HG02798 (cell line): ENCODE measurements around the gene ROCK2.

ENCODE experiments used
- ATAC-seq: cut with Tn5 transposase; IDR thresholded peaks from one replicate; pipeline ENCODE4 v1.9.1; 2021; ENCODE audit warnings: mild to moderate bottlenecking; ENCODE audit not compliant: unreplicated experiment, poor library complexity

ROCK2 gene

DNA sequence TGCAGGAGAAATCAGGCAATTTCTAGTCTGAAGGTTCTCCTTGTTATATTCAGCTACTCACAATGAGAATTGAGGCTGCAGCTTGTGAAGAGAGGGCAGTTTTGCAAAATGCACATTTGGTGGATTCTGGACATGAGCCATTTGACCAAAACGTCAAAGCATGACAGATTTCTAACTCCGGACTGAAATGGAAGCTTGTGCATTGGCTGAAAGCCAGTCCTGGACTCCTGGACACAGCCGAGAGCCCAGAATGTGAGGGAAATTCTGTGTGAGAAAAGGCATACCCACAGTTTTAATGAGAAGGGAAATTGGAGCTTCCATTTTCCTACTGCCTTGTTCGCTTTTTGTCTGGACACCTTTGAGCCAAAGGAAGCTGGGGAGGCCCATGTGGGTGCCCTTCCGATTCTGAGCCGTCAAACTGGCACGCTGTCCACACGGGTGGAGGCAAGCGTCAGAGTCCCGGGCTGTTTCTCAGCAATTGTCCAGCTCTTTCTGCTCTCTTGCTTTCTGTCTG lies 23.7 kb upstream of the ROCK2 start:
- ATAC-seq: no peak

DNA sequence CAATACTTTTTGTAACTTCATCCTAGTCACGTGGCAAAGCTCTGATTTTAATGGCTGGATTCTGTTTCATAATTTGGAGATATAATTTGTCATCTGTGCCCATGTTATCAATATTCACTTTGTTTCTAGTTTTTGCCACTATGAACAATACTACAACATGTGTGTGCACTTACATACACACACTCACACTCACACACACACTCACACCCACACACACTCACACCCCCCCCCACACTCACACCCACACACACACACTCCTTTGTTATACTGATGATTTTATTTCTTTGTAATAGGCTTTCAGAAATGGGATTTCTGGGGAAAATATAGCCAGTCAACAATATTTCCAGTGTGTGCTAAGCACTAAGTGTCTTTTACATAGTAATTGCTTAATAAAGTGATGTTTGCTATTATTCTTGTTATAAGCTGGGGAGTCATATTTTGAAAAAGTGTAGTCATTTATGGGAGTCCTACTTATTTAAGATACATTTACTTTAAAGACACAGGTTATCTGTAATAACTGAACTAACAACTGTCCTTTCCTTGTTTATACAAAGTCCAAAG lies 22.8 kb upstream of the ROCK2 start:
- ATAC-seq: no peak

DNA sequence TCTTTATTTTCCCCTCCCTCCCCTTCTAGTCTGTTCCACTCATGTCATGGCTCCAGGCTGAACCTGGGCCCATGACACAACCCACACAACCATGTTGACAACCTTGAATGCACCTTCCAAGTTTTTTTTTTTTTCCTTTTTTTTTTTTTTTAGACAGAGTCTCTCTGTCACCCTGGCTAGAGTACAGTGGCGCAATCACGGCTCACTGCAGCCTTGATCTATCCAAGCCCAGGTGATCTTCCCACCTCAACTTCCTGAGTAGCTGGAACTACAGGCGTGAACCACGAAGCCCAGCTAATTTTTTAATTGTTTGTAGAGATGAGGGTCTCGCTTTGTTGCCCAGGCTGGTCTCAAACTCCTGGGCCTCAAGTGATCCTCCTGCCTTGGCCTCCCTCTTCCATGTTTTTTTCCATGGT lies 21.9 kb upstream of the ROCK2 start:
- ATAC-seq: no peak

DNA sequence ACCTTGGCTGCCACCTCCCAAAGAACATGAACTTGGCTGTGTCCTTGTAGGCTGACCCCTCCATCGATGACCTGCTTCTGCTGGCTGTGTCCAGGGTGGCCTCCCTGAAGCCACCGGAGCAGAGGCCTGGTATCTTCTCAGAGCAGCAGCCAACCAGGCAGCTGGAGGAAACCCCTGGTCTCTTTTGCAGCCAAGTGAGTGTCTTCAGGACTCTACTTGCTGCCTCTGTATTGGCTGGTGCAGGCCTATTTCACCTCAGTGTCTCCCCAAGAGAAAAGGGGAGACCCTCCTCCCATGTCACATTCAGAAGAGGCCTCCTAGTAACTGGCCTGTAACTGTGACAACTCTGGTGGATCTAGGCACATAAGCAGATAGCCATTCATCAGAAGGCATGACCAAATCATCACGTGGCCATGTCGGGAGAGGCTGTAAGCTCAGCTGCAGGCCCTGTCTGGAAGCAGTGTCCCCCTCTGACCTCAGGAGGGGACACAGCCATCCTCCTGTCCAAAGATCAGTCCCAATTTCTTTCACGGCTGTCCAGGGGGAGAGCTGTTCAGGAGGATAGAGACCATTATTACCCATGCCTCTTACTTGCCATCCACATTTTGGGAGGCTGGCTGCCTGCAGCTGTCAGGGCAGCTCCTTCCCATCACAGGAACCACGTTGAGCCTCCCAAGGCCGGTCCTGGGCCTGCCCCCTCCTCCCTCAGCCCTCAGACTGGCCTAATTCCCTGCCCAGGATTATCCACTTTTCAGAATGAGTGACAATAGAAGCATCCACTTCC lies 20.9 kb upstream of the ROCK2 start:
- no peak for ATAC-seq

DNA sequence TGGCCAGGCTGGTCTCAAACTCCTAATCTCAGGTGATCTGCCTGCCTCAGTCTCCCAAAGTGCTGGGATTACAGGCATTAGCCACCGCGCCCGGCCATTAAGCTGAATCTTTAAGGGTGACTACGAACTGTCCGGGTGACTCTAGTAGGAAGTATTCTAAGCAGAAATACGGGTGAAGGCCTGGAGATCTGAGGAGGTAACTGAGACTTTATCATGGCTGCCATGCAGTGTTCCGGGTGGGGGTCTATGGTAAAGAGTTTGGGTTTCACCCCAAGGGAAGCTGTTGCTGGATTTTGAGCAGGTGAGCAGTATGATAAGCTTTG lies 20.1 kb upstream of the ROCK2 start:
- ATAC-seq: no peak

DNA sequence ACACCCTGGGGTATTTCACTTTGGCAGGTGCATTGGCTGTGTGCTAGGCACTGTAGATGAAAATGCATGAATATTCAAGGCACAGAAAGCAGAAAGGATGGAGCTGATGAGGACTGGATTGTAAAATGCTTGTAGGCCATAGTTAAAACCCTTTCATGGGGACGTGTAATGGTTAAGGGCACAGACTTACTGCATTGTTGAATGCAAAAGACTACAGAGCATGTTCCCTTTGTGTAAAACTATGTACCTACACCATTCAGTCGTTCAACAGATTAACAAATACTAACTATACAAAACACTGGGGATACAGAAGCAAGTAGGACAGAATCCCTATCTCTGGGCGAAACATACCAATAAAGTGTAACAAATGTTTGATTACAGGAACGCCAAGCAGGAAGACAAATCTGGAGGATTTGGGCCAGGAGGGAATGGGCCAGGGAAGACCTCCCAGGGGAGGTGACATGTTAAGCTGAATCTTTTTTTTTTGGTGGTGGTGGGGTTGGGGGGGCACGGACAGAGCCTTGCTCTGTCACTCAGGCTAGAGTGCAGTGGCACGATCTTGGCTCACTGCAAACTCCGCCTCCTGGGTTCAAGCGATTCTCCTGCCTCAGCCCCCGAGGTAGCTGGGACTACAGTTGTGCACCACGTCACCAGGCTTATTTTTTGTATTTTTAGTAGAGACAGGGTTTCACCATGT lies 19.6 kb upstream of the ROCK2 start:
- no peak for ATAC-seq

DNA sequence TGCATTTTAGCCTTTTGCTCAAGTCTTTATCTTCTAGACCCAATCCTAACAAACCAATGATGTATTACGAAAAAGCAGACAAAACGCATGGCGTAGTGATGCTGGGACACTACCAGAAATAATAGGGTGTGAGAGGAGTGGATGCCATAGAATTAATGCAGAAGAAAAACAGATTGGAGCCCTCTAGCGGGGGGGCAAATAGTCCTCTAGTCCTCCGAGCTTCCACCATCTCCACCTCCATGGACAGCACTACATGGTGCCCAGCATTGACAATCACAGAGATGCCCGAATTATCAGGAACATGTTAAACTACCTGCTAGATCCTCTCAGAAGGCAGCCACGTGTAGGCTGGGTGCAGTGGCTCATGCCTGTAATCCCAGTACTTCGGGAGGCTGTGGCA lies 15.4 kb upstream of the ROCK2 start:
- no peak for ATAC-seq

DNA sequence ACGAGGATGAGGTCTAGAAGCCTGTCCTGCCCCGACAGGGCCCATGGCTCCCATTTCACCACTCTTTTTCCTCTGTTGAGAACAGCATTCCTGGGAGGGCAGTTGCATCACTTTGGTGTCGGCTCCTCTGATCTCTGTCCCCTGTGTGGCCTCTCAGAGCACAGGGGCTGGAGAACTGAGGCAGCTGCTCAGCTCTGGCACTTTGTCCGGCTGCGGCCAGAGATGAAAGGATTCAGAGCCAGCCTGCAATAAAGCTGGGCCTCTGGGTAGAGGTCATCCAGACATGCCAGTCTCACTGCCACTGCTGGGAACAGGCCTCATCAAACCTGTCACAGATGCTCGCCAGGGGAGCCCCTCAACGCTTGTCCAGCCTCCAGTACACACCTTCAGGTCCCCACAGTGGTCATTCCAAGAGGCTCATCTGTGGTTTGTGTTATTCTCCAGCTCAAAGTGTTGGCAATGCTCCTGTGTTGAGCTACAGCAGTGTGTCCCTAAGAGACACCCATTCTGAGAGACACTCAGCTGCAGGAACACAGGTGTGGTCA lies 13.1 kb upstream of the ROCK2 start:
- ATAC-seq: no peak

DNA sequence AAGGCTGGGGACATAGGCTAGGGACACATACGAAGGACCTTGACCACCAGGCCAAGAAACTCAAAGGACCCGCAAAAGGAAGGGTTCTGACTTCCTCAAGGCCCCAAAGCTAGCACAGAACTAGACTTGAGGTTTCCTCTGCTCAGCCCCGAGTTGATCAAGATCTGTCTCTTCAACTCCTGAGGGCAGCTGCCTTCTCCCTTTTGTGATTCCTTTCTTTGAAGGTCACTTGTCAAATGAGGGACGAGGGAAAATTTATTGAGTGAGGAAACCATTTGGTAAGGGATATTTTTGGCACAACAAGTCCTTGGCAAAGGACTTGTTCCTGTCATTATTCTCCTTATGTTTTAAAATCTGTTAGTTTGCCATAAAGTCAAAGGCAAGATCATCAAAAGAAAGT lies 12.3 kb upstream of the ROCK2 start:
- ATAC-seq: no peak

DNA sequence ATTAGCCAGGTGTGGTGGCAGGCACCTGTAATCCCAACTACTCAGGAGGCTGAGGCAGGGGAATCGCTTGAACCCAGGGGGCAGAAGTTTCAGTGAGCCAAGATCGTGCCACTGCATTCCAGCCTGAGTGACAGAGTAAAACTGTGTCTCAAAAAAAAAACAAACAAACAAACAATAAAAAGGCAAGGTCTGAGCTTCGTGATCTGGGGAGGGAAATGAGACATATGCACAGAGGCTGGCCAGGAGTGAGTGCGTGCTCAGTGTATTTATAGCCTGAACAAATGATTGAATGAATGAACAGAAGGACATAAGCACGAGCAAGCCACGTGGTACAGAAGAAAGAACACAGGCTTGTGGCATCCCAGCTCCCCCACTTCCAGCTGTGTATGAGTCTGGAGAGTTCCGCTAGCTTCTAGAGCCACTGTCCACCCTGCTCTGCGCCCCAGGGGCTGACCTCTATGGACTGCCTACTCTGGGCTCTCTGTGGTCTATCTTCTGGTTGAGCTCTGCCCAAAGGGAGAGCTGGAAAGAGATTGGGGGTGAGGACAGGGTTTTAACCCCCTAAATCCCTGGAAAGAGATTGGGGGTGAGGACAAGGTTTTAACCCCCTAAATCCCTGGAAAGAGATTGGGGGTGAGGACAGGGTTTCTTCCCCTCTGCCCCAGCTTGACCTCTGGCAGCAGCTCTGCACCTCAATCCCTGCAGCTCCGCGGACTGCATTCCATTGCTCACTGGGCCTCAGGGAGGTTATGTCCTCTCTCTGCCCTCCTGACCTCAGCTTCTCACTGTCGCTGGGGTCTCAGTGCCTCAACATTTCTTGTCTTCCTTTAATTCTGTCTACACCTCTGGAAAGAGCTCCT lies 11.0 kb upstream of the ROCK2 start:
- ATAC-seq: no peak

DNA sequence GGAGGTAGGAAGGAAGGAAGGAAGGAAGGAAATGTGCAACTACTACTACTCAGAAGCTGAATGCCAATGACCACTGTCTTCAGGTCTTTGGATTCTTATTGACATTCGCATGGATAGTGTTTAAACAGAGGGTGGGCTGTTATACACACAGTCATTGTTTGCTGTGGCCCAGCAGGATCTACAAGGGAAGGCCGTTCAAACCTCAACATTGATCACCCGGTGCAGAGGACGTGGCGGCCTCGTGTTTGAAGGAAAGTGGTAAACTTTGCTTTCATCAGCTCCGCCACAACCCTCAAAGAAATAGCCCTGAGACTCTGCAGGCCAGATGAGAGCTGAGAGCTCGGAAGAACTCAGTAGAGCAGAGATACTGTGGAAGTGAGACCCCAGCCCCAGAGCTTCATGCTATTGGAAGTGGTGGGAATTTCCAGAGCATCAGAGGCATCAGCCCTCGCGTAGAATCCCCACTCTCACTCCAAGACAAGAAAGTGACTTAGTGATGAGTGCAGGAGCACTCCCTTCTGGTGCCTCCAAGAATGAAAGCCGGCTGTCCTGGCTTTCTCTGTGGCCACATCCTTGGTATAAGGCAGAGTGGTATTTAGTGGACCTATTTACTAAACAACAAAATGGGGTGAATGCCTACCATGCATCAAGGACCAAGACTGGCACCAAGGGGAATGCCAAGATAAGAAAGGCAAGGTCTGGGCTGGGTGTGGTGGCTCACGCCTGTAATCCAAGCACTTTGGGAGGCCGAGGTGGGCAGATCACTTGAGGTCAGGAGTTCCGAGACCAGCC lies 10.1 kb upstream of the ROCK2 start:
- ATAC-seq: no peak

DNA sequence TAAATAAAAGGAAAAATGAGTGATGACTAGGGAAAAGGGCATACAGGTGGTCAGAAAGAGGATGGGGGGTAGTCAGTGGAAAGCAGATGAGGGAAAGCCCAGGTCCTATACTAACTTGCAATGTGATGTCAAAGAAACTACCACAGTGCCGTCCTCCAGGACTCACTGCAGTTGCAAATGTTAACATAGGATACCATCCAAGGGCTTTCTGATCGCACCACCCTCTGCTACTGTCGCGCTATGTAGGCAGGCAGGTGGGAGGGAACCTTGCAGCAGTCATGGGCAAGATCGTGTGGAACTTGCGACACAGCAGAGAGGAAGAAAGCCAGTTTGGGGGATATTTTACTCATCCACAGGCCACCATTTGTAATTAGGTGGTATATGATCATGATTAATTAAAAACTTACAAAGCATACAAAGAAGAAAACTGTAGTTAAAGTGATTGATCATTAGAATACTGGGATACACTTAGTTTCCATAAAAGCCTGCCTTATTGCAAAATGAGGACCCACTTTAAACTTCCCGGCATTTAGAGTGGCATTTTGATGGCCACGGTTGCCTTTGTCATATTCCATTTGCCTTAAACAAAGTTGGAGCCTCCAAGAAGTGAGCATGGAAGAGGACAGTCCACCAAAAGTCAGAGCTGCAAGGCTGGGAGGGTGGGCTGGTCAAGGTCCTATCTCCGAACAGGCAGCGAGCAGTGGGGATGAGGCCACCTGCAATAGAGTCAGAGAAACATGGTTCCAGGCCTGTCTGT lies 8.5 kb upstream of the ROCK2 start:
- no peak for ATAC-seq

DNA sequence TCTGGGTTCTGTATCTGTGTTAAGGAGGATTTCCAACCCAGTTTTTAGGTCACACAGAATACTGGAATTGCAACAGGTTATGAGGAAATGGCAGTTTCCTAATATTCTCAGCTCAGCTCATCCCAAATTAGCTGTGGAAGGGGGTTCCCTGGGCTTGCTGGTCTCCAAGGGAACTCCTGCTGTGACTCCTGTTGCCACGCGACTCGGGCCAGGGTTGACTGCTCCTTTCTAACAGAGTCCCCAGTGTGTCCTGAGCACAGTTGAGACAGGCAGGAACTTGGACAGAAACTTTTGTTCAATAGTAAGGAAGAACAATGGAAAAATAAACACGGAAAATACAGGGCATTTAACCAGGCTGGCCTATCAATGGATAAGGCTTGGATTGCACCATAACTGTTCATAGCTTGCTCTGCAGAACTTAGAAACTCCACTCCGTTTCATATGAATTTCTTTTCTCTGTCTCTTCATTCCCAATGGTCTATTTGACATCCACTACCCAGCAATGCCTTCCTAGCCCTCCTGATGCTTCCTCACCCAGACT lies 3.8 kb upstream of the ROCK2 start:
- ATAC-seq: no peak

DNA sequence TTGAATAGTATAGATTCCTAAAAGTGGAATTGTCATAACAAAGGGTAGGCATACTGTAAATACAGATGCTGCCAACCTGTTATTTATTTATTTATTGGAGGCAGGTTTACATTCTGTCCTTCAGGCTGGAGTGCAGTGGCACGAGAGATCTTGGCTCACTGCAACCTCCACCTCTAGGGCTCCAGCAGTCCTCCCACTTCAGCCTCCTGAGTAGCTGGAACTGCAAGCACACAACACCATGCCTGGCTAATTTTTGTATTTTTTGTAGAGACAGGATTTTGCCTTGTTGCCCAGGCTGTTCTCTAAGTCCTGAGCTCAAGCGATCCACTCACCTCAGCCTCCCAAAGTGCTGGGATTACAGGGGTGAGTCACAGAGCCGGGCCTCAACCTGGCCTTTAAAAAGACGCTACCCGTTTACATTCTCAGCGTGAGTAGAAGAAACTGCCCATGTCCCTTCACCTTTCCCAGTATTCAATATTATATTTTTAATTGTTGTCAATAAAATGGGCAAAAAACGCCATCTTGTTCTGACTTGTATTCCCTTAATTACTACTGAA lies 3.0 kb upstream of the ROCK2 start:
- ATAC-seq: no peak

DNA sequence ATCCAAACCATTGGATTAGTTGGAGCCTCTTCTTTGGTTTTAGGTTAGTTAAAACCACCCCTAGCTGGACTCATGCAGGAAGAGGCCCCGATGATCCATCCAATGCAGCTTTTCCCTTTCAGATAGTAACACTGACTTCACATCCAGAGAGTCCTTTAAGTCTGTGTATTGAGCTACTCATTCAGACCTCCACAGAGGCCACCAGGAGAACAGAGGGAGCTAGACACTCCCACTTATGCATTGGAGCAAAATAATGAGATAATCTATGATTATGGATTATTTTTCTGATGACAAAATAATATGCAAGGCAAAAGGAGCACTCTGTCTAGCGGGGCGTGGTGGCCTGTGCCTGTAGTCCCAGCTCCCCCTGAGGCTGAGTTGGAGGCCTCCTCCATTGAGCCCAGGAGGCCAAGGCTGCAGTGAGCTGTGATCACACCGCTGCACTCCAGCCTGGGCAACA lies 1.6 kb upstream of the ROCK2 start:
- ATAC-seq: no peak

DNA sequence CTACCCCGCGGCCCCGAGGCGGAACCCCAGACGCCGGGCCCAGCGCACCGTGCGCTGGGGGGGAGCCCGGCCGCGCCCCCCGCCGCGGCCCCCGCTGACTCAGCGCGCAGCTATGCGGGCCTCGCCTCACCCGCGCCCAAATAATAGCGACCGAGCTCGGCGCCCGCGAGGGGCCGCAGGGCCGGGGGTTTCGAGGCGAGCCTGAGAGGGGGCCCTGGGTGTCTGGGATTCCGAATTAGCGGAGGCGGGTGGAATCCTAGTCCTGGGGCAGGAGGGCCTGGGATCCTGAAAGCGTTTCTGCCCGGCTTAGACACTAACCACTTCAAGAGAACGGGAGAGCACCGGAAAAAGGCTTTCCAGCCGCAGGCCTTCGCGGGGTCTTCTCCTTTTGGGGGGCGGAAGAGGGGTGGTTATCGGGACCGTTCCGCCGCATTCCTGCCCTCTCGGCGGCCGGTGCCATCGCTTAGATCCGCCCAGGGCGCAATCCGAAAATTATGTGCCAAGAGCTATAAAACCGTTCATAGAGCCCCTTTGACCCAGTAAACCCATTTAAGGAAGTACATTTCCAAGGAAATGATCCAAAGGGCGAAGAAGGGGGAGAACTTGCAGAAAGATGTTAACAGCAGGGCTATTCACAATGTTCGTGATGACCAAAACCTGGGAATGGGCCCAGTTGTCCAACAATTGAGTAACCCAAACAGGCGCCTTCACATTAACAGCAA lies 681 bp upstream of the ROCK2 start:
- peak; percentile 43 for ATAC-seq

DNA sequence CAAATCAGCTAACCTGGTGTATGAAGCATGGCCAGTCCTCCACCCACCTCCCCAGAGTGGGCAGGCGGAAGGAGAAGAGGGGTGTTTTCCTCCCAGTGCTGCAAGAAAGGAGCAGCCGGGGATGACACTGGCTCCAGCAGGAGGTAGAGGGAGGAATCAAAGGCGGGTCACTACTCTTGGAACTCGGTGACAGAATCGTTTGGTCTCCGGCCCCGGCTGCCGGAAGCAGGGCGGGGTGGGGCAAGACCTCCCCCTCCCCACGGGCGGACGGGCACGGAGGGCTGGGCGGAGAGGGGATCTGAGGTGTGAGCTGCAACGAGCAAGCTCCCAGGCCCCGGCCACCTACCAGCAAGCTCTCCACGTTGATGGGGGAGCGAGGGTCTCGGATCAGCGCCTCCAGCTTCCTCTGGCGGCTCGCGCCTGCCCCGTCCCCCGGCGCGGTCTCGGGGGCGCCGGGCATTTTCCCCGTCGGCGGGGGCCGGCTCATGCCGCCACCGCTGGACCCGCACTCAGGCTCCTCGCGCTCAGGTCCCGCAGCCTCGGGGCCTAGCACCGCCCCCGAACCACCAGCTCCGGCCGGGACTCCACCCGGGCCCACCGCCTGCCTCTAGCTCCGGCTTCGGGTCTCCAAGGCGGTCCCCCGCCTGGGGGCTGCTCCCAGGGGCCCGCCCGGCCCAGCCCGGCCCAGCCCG lies 640 bp downstream of the ROCK2 start:
- peak; percentile 30 for ATAC-seq
